Thyroid gland (tissue), 4 donors: Measurements from ENCODE around the gene BRD3OS. TPM values are rescaled to one million over a fixed set of nuclear protein-coding genes. Genes with fewer than 3 reads are reported as not detected.

ENCODE experiments used
- DNase-seq, 2 donors: peaks; one replicate each; pipeline ENCODE4 v3.0.0-alpha.2; 2019
- H3K27ac ChIP-seq, 3 donors: fragments of 200-600 bp; sonication (generic); 1 replicate in 2 of 3; 2 replicates in 1 of 3; pipeline ENCODE4 v1.5.1; 2016 to 2019; ENCODE audit warnings: mild to moderate bottlenecking in 1 of 3, moderate library complexity in 1 of 3
- H3K27me3 ChIP-seq: fragments of 200-600 bp; sonication (generic); one replicate; pipeline ENCODE4 v1.5.1; 2019
- H3K36me3 ChIP-seq, 2 donors: fragments of 200-600 bp; sonication (generic); one replicate each; pipeline ENCODE4 v1.5.1; 2016 to 2019
- H3K4me1 ChIP-seq, 2 donors: fragments of 200-600 bp; sonication (generic); one replicate each; pipeline ENCODE4 v1.5.1; 2017 to 2019
- H3K4me3 ChIP-seq, 3 donors: fragments of 200-600 bp; sonication (generic); replicated peaks in 1 of 3; 1 replicate in 2 of 3; 2 replicates in 1 of 3; pipeline ENCODE4 v1.5.1; 2016; ENCODE audit warnings: mild to moderate bottlenecking in 1 of 3
- H3K9me3 ChIP-seq: fragments of 200-600 bp; sonication (generic); one replicate; pipeline ENCODE4 v1.5.1; 2017
- POLR2A ChIP-seq, 2 donors: fragments of 450-650 bp; IDR thresholded peaks; one replicate each; pipeline ENCODE4 v1.6.1; 2017; ENCODE audit warnings: antibody characterized with exemption in 2 of 2, mild to moderate bottlenecking in 2 of 2, moderate library complexity in 1 of 2
- WGBS, 2 donors: methylation state at CpG; one replicate each; pipeline ENCODE4 v1.1.5; 2017; 5-methylcytosine and 5-hydroxymethylcytosine counted together
- intact Hi-C: fragments of 100-400 bp; cut with DNase I; formaldehyde crosslinking; loops from one replicate; pipeline ENCODE4 v1.15.1; 2023
- total RNA-seq, 4 donors: library from RNA; depleted of rRNA; stranded (reverse); fragments of >200 nt; gene quantifications; one replicate each; pipeline ENCODE4 v1.2.3, GENCODE V29; 2016
- TF ChIP-seq, protein P1 (sequence below), 6 experiments: fragments of 200-600 bp in 3 of 6; fragments of 450-650 bp in 3 of 6; sonication (generic) in 3 of 6; IDR thresholded peaks; one replicate each; pipeline ENCODE4 v1.5.1; 2016 to 2019; ENCODE audit warnings: antibody characterized with exemption in 6 of 6, mild to moderate bottlenecking in 2 of 6, inconsistent platforms in 1 of 6, moderate library complexity in 1 of 6

Gene BRD3OS
- total RNA-seq, 4 donors from 2014 or later: 26.4 to 29.3 (median 27.2) TPM

DNA sequence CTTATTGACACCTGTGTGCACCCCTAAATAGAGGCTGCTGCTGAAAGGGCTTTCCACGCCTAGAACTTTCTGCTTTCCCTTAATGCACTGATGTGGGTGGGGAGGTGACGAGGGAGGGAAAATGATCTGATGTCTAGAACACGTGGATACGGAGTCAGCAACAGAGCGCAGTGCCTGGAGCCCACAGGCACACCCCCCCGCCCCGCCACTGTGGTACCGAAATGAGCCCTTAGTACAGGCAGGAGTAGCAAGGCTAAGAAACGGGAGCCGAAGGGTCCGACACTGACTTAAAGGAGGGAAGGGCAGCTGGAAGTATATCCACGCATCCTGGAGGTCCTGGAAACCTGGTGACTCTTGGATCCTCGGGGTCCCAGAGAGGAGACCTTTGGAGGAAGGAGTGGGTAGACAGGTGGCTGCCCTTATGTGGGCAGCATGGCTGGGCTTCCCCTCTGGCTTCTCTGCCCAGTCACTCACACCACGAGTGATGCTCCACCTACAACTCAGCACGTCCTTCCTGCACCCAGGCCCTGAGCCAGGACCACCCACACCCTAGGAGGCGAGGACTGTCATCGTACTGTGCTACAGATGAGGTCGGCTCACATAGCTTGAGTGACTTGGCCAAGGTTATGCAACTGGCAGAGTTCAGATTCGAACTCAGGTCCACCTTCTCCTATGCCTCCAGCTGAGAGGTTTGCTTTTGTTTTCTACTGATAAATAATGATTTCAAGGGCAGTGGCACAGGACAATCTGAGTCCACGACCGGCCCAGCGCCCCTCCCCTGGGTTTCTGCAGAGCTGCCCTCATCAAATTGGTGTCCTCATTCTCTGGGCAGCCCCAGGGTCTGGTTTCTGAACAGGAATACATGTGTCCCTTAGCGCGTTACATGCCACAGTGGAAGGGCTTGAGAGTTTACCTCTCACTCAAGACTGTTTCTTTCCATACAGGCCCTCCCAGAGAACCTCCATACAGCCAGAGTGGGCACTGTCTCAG lies 28.5 kb upstream of the BRD3OS start:
- intact Hi-C loops: no loop called here
- DNase-seq: no peak
- Histone ChIP-seq H3K4me3 (no peak overlapping the region), H3K27ac (no peak overlapping the region), H3K27me3 (no peaks in the 10 kb centered on the region), H3K9me3 (no peaks in the 10 kb centered on the region), H3K4me1 (peaks cover 9 to 12% of the 10 kb centered on the region in 2 donors), H3K36me3 (no peaks in the 10 kb centered on the region)
- TF ChIP-seq, protein P1, sequence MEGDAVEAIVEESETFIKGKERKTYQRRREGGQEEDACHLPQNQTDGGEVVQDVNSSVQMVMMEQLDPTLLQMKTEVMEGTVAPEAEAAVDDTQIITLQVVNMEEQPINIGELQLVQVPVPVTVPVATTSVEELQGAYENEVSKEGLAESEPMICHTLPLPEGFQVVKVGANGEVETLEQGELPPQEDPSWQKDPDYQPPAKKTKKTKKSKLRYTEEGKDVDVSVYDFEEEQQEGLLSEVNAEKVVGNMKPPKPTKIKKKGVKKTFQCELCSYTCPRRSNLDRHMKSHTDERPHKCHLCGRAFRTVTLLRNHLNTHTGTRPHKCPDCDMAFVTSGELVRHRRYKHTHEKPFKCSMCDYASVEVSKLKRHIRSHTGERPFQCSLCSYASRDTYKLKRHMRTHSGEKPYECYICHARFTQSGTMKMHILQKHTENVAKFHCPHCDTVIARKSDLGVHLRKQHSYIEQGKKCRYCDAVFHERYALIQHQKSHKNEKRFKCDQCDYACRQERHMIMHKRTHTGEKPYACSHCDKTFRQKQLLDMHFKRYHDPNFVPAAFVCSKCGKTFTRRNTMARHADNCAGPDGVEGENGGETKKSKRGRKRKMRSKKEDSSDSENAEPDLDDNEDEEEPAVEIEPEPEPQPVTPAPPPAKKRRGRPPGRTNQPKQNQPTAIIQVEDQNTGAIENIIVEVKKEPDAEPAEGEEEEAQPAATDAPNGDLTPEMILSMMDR (IDR thresholded peaks at IDR 0.05): no peak
- no peak for TF ChIP-seq POLR2A (IDR thresholded peaks at IDR 0.05)
- WGBS, 2 donors: 59 to 64% methylated on average over 21 to 24 of the region's 24 CpGs

DNA sequence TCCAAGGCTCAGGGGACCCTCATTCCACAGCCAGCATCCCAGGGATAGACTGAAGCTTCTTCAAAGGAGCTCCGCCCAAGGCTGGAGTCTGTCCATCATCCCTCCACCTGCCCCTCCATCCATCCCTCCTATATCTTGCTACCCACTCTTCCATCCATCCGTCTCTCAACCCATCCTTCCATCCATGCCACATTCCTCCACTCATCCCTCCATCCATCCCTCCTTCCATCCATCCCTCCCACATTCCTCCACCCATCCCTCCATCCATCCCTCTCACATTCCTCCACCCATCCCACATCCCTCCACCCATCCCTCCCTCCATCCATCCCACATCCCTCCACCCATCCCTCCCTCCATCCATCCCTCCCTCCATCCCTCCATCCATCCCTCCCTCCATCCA lies 27.7 kb upstream of the BRD3OS start:
- H3K4me3 ChIP-seq: no peak overlapping the region
- TF ChIP-seq, protein P1 (IDR thresholded peaks at IDR 0.05): no peak
- WGBS, 2 donors: 84 to 94% methylated on average over 2 of the region's 2 CpGs
- H3K27me3 ChIP-seq: no peaks in the 10 kb centered on the region
- no peak for DNase-seq
- H3K36me3 ChIP-seq: no peaks in the 10 kb centered on the region
- H3K4me1 ChIP-seq: peaks cover 9 to 12% of the 10 kb centered on the region in 2 donors
- no peak overlapping the region for H3K27ac ChIP-seq
- intact Hi-C loops: no loop called here
- H3K9me3 ChIP-seq: no peaks in the 10 kb centered on the region

DNA sequence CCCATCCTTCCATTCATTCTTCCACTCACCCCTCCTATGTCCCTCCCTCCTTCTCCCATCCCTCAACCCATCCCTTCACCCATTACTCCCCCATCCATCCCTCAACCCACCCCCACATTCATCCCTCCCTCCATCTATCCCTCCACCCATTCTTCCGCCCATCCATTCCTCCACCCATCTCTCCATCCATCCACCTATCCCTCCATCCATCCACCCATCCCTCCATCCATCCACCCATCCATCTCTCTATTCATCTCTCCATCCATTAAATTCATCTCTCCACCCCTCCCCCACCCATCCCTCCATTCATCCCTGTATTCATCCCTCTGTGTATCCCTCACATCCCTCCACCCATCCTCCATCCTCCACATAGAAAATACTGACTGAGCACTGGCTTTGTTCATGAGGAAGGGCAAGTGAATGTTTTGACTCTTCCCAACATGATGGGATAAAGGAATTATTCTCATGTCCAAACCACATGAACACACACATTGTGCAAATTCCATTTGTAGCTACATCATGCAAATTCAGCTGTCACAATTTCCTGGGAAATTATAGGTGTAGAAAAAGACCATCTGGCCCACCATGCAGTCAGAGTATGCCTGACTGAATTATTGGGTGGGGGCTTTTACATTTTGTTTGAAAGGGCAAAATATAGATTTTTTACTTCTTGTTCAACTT lies 26.2 kb upstream of the BRD3OS start:
- H3K36me3 ChIP-seq: no peaks in the 10 kb centered on the region
- H3K4me1 ChIP-seq: peaks cover 0 to 4% of the 10 kb centered on the region in 2 donors
- H3K27ac ChIP-seq: no peak overlapping the region
- no peaks in the 10 kb centered on the region for H3K27me3 ChIP-seq
- H3K4me3 ChIP-seq: no peak overlapping the region
- no peak for TF ChIP-seq POLR2A (IDR thresholded peaks at IDR 0.05)
- TF ChIP-seq, protein P1 (IDR thresholded peaks at IDR 0.05): no peak
- no peaks in the 10 kb centered on the region for H3K9me3 ChIP-seq
- no peak for DNase-seq
- intact Hi-C loops: no loop called here
- 92 to 94% methylated on average over 1 of the region's 1 CpG for WGBS, 2 donors

DNA sequence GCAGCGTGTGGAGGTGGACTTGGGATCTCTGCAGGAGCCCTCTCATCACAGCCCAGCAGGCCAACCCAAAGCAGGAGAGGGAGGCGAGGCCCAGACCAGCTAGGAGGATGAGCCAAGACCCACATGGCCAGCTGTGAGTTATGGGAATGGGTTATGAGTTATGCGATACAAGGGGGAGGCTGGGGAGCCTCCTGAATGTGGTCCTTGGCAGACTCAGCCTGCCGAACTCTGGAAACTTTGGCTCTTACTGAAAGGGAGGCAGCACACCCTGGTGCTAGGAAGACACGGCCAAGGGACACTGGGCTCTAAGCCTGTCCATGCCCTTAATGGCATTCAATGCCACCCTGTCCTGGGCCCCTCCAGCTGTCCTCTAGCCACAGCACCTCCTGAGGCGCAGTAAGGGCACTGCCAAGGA lies 25.4 kb upstream of the BRD3OS start:
- Histone ChIP-seq H3K4me3 (no peak overlapping the region), H3K27me3 (no peaks in the 10 kb centered on the region), H3K4me1 (no peaks in the 10 kb centered on the region), H3K36me3 (no peaks in the 10 kb centered on the region), H3K27ac (no peak overlapping the region), H3K9me3 (no peaks in the 10 kb centered on the region)
- intact Hi-C loops: no loop called here
- WGBS, 2 donors: 76 to 84% methylated on average over 6 of the region's 6 CpGs
- TF ChIP-seq, protein P1 (IDR thresholded peaks at IDR 0.05): no peak
- no peak for TF ChIP-seq POLR2A (IDR thresholded peaks at IDR 0.05)
- no peak for DNase-seq

DNA sequence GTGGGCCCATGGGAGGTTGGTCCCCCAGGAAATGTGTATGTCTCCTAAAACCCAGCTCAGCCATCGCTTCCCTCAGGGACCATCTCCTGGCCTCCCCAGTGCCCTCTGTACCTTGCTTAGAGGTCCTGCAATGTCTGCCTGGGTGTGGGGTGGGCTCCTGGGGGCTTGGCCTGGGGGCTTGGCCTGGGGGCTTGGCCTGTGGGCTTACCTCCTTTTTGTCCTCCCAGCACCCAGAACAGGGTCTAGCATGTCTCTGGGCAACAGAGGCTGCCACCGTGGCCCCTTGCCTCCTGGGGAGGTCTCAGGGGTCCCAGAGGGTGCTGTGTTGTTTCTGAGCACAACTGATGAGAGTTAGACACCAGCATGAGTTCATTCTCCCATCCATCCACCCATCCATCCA lies 22.5 kb upstream of the BRD3OS start:
- TF ChIP-seq, protein P1 (IDR thresholded peaks at IDR 0.05): no peak
- TF ChIP-seq POLR2A (IDR thresholded peaks at IDR 0.05): no peak
- no peaks in the 10 kb centered on the region for H3K9me3 ChIP-seq
- no peaks in the 10 kb centered on the region for H3K36me3 ChIP-seq
- WGBS, 2 donors: 88 to 92% methylated on average over 2 of the region's 2 CpGs
- DNase-seq: no peak
- H3K4me1 ChIP-seq: peaks cover 0 to 7% of the 10 kb centered on the region in 2 donors
- H3K27ac ChIP-seq: no peak overlapping the region
- intact Hi-C loops: no loop called here
- H3K4me3 ChIP-seq: no peak overlapping the region
- no peaks in the 10 kb centered on the region for H3K27me3 ChIP-seq
